HG03064 (cell line): ENCODE data around the gene DMKN.

Source experiments
- ATAC-seq: cut with Tn5 transposase; IDR thresholded peaks from one replicate; pipeline ENCODE4 v1.9.1; 2021; ENCODE audit warnings: low read depth; ENCODE audit not compliant: unreplicated experiment

The DMKN gene

DNA sequence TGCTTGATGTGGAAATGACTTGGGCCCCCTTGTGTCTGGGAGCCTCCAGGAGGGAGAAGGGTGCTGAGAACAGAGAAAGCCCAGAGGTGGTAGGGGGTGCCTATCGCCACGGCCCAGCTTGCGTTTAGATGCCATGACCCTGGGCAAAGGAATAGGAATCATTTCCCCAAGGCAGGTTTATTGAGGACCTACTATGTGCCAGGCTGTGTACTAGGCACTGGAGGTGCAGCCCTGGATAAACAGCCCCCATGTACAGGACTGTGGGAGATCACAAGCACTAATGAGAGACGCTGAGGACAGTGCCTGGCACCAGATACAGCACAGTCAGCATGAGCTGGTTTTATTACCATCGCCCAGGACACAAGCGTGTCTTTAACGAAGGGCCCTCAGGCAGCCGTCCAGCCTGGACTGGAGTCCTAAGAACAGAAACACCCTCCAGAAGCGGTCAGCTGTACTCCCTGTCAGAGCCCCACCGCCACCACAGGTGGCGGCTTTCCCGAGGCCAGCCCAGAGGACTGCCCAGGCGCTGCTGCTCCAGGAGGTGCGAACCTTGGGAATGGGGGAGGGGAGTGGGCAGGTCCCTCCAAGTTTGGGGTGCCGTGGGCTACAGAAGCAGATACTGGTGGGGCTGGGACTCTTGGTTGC is 36.6 kb upstream of the DMKN start:
- no peak for ATAC-seq

DNA sequence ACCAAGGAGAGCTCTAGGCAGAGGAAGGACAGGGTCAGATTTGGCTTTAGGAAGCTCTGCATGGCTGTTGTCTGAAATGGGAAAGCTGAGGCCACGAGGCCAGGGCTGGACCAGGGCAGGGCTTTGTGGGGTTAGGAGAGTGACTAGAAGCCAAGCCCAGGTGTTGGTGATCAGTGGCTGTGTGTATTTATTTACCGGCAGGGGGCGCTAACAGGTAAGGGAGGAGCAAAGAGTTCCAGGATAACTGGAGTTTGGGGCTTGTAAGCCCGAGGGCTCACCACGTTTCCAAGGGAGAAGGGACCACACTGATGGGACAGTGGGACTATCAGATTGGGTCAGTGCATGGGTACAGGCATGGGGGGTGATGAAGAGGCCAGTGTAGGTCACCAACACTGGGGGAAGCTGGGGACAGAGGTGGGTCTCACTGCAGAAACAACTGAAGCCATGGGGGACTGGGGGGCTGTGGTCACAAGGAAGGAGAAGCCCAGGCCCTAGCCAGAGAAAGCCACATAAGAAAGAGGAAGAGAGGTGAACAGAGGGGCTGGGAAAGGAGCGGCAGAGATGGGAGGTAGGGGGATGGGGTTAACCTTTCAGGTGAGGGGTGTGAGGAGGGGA is 35.8 kb upstream of the DMKN start:
- ATAC-seq = no peak

DNA sequence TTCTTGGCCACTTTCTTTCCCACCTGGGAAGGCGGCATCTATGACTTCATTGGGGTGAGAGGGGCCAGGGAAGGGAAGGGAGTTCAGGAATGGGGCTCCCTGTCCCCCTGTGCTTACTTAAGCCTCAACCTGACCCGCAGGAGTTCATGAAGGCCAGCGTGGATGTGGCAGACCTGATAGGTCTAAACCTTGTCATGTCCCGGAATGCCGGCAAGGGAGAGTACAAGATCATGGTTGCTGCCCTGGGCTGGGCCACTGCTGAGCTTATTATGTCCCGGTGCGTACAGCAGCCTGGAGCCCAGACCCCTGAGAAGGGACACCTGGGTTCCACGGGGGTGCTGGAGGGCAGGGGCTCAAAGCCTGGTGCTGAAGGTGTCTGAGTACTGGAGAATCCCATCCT is 33.1 kb upstream of the DMKN start:
- ATAC-seq = no peak

DNA sequence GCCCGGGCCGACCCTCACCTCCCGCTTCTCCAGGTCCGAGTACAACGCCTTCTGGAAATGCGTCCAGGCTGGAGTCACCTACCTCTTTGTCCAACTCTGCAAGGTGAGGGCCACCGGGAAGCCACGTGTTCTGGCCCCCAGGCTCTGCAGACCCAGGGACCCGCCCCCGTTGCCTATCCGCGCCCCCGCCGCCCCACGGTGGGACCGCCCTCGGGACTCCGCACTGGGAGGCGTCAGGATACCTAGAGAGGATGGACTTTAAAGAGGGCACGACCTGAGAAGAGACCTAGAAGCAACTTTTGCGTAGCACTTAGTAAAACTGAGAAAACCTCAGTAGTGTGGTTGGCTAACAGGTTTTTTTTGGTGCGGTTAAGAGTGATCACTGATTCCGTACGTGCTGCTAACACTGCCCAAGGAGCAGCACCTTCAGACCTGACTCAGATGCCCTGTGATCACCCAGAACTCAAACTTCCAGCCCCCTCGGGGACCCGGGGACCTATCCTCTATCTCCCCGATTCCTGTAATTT is 32.5 kb upstream of the DMKN start:
- ATAC-seq = no peak

DNA sequence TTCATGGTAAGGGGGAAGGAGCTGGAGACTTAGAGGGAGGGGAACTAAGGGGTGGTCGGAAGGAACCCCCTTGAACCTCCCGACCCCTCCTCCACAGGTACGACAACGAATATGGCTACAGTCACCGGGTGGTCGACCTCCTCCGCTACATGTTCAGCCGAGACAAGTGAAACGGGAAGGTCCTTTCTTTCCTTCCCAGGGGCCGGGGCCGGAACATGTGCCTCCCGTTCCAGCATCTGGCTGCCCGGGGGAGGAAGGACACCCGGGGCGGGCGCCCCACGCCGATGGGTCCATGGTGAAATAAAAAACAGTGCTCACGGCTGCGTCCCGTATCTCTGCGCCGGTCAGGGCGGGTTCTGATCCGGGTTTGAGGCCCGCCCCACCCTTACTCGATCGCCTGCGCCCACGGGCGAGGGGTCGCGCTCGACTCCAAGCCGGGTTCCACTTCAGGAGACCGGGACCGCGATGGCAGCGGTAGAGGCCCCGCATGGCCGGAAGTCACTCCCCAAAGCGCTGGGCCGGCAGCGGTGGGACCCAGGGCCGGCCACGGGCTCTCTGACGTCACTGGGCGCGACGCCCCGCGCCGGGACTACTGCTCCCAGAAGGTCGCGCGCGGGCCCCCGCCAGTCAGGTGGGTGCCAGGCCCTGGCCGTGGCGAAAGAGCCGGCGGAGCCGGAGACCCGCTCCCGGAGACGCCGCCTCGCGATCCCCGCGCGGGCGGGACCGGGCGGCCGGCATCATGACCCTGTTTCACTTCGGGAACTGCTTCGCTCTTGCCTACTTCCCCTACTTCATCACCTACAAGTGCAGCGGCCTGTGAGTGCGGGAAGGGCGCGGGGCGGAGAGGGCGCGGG is 31.8 kb upstream of the DMKN start, which contains the start of gene TMEM147:
TMEM147 (plus strand) TSS at position 626 of the 854 bp plus-strand sequence; CDS start at position 740, 114 bp downstream.
- ATAC-seq = no peak

DNA sequence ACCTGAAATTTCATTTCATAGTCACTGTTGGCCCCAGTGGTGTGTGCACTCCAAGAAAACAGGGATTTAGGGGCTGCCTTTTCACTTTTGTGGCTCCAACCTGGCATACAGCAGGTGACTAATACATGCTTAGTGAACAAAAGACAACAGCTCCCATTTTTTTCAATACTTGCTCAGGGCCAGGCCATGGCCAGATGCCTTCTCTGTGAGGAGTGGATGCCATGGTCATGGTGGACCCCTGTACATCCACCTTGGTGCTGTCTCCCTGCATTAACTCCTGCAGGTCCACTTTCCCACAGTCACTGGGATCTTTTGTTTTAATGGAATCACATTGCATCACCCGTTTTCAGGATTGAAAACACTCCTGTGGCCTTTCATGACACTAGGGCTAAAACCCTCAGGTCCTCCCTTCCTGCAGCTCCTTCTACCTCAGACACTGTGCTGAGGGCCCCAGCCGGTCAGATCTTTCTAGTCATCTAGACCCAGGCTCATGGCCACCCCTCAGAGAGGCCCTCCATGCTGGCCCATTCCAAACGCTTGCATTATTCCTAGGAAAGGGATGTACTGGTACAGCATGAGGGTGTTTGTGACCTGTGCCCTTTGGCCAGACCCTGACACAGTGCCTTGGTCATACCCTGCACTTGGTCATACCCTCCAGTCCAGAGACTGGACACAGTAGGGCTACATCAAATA is 30.8 kb upstream of the DMKN start:
- ATAC-seq = no peak

DNA sequence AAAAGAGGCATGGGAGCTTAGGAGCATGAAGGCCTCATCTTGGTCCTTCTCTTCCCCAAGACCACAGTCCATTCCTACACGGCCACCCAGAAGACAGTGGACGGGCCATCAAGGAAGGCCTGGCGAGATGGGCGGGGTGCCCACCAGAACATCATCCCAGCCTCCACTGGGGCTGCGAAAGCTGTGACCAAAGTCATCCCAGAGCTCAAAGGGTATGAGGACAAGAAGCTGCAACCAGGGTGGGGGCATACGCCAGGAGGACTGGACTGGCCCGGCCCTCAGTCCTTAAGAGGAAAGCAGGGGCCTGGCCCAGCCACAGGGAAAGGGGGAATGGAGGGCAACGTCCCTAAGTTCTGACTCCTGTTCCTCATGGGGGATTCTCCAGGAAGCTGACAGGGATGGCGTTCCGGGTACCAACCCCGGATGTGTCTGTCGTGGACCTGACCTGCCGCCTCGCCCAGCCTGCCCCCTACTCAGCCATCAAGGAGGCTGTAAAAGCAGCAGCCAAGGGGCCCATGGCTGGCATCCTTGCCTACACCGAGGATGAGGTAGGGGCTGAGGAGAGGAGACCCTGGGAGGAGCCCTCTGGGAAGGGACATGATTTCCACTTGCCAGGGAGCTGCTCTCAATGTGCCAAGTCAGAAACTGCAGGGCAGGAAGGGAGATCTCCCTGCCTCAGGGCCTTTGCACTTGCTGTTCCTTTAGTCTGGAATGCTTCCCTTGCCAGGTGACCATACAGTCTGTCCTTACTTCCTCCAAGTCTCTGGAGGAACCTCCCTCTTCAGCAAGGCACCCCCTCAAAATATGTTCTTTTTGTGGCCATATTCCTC is 30.0 kb upstream of the DMKN start:
- no peak for ATAC-seq

DNA sequence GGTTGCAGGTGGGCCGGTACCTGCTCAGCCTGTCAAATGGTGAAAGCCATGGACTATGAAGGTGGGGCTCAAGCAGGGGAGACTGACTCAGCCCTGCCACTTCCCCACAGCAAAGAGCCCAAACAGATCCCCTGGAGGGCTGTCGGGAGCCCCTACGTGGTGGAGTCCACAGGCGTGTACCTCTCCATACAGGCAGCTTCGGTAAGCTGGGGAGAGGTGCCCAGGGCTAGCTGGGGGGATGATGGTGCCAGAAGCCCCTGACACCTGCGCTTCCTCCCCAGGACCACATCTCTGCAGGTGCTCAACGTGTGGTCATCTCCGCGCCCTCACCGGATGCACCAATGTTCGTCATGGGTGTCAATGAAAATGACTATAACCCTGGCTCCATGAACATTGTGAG is 28.8 kb upstream of the DMKN start:
- ATAC-seq = no peak

DNA sequence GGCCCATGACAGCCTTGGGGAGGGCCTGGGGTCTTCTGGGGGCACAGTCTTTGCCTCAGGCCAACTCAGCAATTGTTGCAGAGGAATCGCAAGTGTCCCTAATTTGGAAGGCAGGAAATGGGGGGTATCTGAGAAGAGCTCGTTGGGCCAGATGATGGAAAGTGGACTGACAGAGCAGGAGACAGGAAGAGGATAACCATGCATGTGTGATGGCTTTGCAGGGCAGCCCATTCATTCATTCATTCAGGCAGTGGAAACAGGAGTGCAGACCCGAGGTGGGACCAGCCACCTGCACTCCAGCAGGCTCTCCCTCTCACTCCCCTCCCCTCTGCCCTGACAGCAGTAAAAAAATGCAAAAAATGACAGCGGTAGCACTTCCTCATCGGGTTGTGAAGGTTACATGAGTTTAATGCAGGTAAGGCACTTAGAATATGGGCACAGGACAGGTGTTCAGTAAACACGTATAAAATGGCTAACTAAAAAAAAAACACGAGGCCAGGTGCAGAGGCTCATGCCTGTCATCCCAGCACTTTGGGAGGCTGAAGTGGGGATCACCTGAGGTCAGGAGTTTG is 27.0 kb upstream of the DMKN start:
- ATAC-seq = no peak

DNA sequence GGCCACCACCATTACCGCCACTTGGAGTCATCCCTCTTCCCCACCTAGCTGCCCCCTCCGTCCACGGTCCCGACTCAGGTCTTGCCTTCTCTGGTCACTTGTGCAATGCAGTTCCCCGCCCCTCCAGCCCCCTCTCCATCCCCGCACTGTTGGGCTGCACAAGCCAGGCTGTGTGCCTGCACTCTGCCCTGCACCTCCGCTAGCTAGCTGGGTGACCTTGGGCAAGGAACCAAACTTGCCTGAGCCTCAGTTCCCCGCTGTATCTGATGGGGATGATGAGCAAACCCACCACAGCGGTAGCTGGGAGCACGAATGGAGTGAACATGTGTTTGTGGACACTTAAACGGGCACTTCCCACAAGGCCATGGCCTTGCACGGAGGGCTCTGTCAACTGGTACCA is 26.4 kb upstream of the DMKN start:
- ATAC-seq = no peak

DNA sequence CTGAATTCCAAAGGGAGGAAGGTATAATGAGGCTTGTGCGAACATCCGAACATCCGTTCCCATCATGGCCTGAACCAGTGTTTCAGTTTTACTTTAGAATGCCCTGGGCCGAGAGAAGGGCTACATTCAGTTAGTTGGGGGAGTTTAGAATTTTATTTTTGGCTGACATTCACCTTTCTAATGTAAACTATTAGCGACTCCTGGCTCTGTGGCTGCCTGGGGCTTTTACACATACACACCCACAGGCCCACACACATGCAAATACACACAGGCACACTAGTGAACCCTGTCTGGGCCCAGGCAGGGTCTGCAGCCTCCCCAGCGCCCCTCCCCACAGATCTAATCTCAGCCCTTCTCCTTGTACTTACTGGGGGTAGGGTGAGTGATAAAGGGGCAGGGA is 25.9 kb upstream of the DMKN start:
- ATAC-seq = no peak

DNA sequence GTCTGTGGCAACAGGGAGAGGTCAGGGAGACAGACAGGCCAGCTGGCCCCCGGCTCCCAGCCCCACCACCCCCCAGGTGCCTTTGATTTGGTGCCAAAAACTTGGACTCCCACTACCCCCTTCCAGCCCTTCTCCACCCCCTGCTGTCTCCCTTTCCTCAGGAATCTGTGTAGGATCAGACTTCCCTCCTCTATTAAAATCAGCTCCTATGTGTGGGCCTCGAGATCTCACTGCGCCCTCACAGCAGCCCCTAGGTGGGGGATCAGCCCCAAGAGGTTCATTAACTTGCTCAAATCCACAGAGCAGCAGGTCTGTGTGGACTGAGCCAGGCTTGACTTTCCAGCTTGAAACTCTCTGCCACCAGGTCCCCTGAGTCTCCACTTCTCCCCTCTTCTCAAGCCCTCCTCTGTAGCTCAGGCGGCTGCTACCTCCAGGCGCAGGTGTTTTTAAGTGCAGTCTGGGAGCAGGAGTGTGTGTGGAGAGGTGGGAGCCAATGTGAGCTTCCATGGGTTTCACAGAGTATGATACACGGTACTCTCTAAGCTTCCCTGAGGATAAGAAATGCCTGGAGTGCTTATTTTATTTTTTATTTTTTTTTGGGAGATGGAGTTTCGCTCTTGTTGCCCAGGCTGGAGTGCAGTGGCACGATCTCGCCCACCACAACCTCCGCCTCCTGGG is 21.5 kb upstream of the DMKN start:
- no peak for ATAC-seq

DNA sequence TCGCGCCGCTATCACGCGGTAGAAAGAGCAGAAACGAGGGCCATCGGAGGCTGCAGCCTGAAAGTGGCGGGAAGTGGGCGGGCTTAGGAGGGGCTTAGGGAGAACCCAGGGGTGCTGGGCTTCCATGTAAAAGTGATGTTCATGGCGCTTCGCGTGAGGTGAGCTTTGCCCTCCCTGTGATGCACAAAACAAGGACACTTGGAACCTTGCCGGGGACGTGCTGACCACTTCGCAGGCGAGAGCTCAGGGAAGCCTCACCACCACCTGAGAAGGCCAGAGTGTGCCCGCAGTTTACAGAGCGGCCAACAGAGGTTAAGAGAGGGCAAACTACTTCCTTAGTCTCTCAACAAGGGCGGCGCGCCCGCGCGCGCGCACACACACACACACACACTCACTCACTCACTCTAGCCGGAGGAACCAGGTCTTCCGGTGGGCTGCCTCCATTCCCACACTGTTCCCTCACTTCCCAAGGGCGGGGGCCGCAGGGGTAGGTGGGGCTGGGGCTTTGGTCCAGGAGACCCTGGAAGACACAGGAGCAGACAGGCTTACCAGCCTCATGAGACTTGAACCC is 20.5 kb upstream of the DMKN start:
- no peak for ATAC-seq

DNA sequence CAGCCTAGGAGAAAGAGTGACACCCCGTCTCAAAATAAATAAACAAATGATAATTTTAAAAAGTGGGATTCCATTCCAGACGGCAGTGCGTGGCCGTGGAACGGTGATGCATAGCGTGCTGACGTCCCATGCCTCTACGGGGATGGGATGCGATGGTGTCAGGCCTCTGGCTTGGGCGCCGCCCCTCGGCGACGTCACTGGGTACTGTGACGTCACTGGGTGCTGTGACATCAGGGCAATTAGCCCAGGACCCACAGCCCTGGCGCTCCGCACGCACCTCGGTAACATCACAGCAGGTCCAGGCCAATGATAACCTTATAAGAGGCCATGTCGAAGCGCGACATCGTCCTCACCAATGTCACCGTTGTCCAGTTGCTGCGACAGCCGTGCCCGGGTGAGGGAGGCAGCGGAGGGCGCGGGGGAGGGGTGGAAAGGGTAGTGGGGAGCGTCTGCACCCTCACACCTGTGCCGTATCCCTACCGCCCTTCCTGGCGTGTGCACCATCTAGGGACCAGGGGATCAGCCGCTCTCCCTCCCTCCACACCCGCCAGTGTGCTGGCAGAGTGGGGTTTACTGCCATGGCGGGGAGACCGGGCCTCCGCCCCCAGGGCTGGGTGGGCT is 19.9 kb upstream of the DMKN start, which contains the start of gene GAPDHS:
GAPDHS (plus strand) TSS at position 256 of the 621 bp plus-strand sequence; CDS start at position 328, 72 bp downstream.
- ATAC-seq = no peak

DNA sequence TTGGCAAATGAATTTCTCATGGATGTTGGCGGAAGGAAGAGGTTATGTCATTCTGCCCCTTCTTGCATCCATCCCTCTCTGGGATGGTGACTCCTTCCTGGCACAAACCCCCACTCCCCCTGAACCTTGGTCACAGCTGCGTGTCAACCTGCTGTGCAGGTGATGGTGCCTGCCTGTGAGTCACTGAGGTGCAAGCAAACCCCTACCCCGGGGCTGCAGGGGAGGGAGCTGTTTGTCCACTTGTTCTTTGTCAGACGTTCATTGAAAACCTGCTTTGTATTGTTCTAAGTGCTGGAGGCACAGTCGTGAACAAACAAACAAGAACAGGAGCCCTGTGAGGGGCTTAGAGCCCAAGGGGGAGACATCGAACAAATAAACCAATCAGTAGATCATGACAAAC is 17.8 kb upstream of the DMKN start:
- no peak for ATAC-seq

DNA sequence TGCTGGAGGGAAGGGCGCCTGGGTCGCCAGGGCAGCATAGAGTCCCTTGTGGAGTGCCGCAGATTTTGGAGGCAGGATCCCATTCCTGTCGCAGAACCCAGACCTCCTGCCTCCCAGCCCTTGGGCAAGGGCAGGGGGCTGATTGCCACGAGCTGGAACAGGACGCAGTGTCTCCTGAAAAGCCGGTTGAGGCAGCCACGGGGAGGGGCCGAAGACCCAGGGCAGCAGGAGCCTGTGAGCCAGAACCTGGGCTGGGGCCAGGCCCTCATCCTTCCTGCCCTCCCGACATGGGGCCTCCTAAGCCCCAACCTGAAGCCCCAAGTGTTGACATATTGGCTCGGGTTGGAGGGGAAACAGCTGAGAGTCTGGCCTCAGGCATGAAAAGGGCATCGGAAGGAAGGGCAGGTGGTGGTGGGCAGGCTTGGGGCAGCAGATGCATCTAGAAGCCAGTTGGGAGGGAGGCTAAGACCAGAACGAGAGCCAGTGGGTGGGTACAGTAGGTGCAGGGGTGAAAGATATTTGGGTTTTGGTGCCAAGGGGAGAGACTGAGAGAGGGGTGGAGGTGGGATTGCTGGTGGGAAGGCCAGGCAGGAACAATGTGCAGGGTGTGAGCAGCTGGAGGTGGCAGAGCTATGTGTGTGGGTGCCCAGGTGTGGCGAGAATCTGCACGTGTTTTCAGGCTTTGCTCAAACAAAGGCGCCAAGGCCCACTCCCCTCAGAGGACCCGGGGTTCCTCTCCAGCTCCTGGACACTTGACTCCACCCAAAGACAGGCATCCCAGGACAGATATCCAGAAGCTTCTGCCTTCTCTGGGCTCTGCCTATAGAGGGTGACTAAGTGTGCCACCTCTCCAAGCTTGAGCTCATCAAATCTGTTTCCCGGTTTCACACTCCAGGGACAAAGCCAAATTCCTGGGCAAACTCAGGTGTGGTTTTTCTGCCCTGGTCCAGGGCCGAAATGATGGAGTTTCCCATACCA is 16.1 kb upstream of the DMKN start:
- no peak for ATAC-seq
